ENCODE data around the gene TNFRSF12A.
"Not testable (repeated sequence)": the region's sequence is repeated elsewhere in the genome, so short reads cannot be mapped to it uniquely, and the experiment has no call there.

TNFRSF12A gene

GRCh38 chr16:3069146-3069545, 49.0 kb downstream of the TNFRSF12A start:
- DNase-seq: not testable (repeated sequence)

- no peak for DNase-seq
Measured at GRCh38 chr16:3070608-3071111, 50.5 kb downstream of the TNFRSF12A start.

GRCh38 chr16:3071655-3072054, 51.5 kb downstream of the TNFRSF12A start:
- no peak for DNase-seq
